ENCODE measurements around the gene RSAD2. TPM values are rescaled to one million over a fixed set of nuclear protein-coding genes. Genes with fewer than 3 reads are reported as not detected.

Gene RSAD2
- 0.07 TPM for polyA plus RNA-seq (2013, experiment 1 of 2)
- 0.10 TPM for polyA plus RNA-seq (2013, experiment 2 of 2)

- H3K4me3 ChIP-seq (ENCODE audit: extremely low read depth, insufficient read depth, low read length, poor library complexity, severe bottlenecking), result no peak within 1 kb of the TSS
- no peak within 1 kb of the TSS for H3K27ac ChIP-seq (ENCODE audit: low read depth, low read length, severe bottlenecking)
- H3K4me1 ChIP-seq (ENCODE audit: control insufficient read depth, insufficient read depth, low read length, poor library complexity, severe bottlenecking), result no peaks in the 10 kb centered on the region
- H3K36me3 ChIP-seq (ENCODE audit: control insufficient read depth, insufficient read depth, low read length), result no peaks in the 10 kb centered on the region
- 87 to 90% methylated on average over 5 to 7 of the region's 10 CpGs for WGBS, 2 experiments (ENCODE audit: insufficient coverage in 2 of 2)
- H3K9me3 ChIP-seq (ENCODE audit: control insufficient read depth, low read length), result peaks cover 17% of the 10 kb centered on the region
Observed at GRCh38 chr2:6877402-6878304, at the start of gene RSAD2. Gene RSAD2, plus strand, starts transcription at chr2:6877777. Its CDS starts 24 bp downstream, at chr2:6877801.

- no CpG with 5 or more reads among the region's 2 CpGs for WGBS, 2 experiments (ENCODE audit: insufficient coverage in 2 of 2)
- Histone ChIP-seq H3K4me1 (ENCODE audit: control insufficient read depth, insufficient read depth, low read length, poor library complexity, severe bottlenecking) (peaks cover 10% of the 10 kb centered on the region), H3K27ac (ENCODE audit: low read depth, low read length, severe bottlenecking) (peak overlapping the region; percentile 70), H3K36me3 (ENCODE audit: control insufficient read depth, insufficient read depth, low read length) (no peaks in the 10 kb centered on the region), H3K4me3 (ENCODE audit: extremely low read depth, insufficient read depth, low read length, poor library complexity, severe bottlenecking) (no peak overlapping the region), H3K9me3 (ENCODE audit: control insufficient read depth, low read length) (peaks cover 14% of the 10 kb centered on the region)
Observed at GRCh38 chr2:6828299-6828584, 49.3 kb upstream of the RSAD2 start.

- H3K9me3 ChIP-seq (ENCODE audit: control insufficient read depth, low read length), result peaks cover 19% of the 10 kb centered on the region
- H3K27ac ChIP-seq (ENCODE audit: low read depth, low read length, severe bottlenecking), result no peak overlapping the region
- no peaks in the 10 kb centered on the region for H3K36me3 ChIP-seq (ENCODE audit: control insufficient read depth, insufficient read depth, low read length)
- H3K4me1 ChIP-seq (ENCODE audit: control insufficient read depth, insufficient read depth, low read length, poor library complexity, severe bottlenecking), result peaks cover 6% of the 10 kb centered on the region
- WGBS, 2 experiments (ENCODE audit: insufficient coverage in 2 of 2), result no CpG with 5 or more reads among the region's 1 CpG
- H3K4me3 ChIP-seq (ENCODE audit: extremely low read depth, insufficient read depth, low read length, poor library complexity, severe bottlenecking), result no peak overlapping the region
Observed at GRCh38 chr2:6831229-6831628, 46.3 kb upstream of the RSAD2 start.

- H3K4me1 ChIP-seq (ENCODE audit: control insufficient read depth, insufficient read depth, low read length, poor library complexity, severe bottlenecking), result no peaks in the 10 kb centered on the region
- H3K27ac ChIP-seq (ENCODE audit: low read depth, low read length, severe bottlenecking), result no peak overlapping the region
- H3K9me3 ChIP-seq (ENCODE audit: control insufficient read depth, low read length), result peaks cover 19% of the 10 kb centered on the region
- H3K4me3 ChIP-seq (ENCODE audit: extremely low read depth, insufficient read depth, low read length, poor library complexity, severe bottlenecking), result no peak overlapping the region
- 100% methylated on average over 1 of the region's 2 CpGs; no CpG with 5 or more reads in 1 of the 2 experiments for WGBS, 2 experiments (ENCODE audit: insufficient coverage in 2 of 2)
- no peaks in the 10 kb centered on the region for H3K36me3 ChIP-seq (ENCODE audit: control insufficient read depth, insufficient read depth, low read length)
Observed at GRCh38 chr2:6832596-6833299, 44.8 kb upstream of the RSAD2 start.

- WGBS, 2 experiments (ENCODE audit: insufficient coverage in 2 of 2), result no CpG with 5 or more reads among the region's 2 CpGs
- Histone ChIP-seq H3K27ac (ENCODE audit: low read depth, low read length, severe bottlenecking) (no peak overlapping the region), H3K36me3 (ENCODE audit: control insufficient read depth, insufficient read depth, low read length) (no peaks in the 10 kb centered on the region), H3K4me1 (ENCODE audit: control insufficient read depth, insufficient read depth, low read length, poor library complexity, severe bottlenecking) (no peaks in the 10 kb centered on the region), H3K4me3 (ENCODE audit: extremely low read depth, insufficient read depth, low read length, poor library complexity, severe bottlenecking) (no peak overlapping the region), H3K9me3 (ENCODE audit: control insufficient read depth, low read length) (peaks cover 19% of the 10 kb centered on the region)
Observed at GRCh38 chr2:6833300-6833604, 44.3 kb upstream of the RSAD2 start.

GRCh38 chr2:6834163-6834562 lies 43.4 kb upstream of the RSAD2 start:
- Histone ChIP-seq H3K27ac (ENCODE audit: low read depth, low read length, severe bottlenecking) (no peak overlapping the region), H3K4me3 (ENCODE audit: extremely low read depth, insufficient read depth, low read length, poor library complexity, severe bottlenecking) (no peak overlapping the region), H3K36me3 (ENCODE audit: control insufficient read depth, insufficient read depth, low read length) (no peaks in the 10 kb centered on the region), H3K4me1 (ENCODE audit: control insufficient read depth, insufficient read depth, low read length, poor library complexity, severe bottlenecking) (no peaks in the 10 kb centered on the region), H3K9me3 (ENCODE audit: control insufficient read depth, low read length) (peaks cover 19% of the 10 kb centered on the region)

- Histone ChIP-seq H3K4me3 (ENCODE audit: extremely low read depth, insufficient read depth, low read length, poor library complexity, severe bottlenecking) (no peak overlapping the region), H3K4me1 (ENCODE audit: control insufficient read depth, insufficient read depth, low read length, poor library complexity, severe bottlenecking) (no peaks in the 10 kb centered on the region), H3K27ac (ENCODE audit: low read depth, low read length, severe bottlenecking) (no peak overlapping the region), H3K9me3 (ENCODE audit: control insufficient read depth, low read length) (peaks cover 19% of the 10 kb centered on the region), H3K36me3 (ENCODE audit: control insufficient read depth, insufficient read depth, low read length) (no peaks in the 10 kb centered on the region)
Observed at GRCh38 chr2:6835467-6835866, 42.1 kb upstream of the RSAD2 start.

GRCh38 chr2:6838673-6839319 lies 38.8 kb upstream of the RSAD2 start:
- Histone ChIP-seq H3K4me3 (ENCODE audit: extremely low read depth, insufficient read depth, low read length, poor library complexity, severe bottlenecking) (no peak overlapping the region), H3K9me3 (ENCODE audit: control insufficient read depth, low read length) (peaks cover 17% of the 10 kb centered on the region), H3K4me1 (ENCODE audit: control insufficient read depth, insufficient read depth, low read length, poor library complexity, severe bottlenecking) (no peaks in the 10 kb centered on the region), H3K27ac (ENCODE audit: low read depth, low read length, severe bottlenecking) (no peak overlapping the region), H3K36me3 (ENCODE audit: control insufficient read depth, insufficient read depth, low read length) (no peaks in the 10 kb centered on the region)
- 93 to 100% methylated on average over 1 to 2 of the region's 4 CpGs for WGBS, 2 experiments (ENCODE audit: insufficient coverage in 2 of 2)

- peaks cover 42% of the 10 kb centered on the region for H3K9me3 ChIP-seq (ENCODE audit: control insufficient read depth, low read length)
- no peak overlapping the region for H3K27ac ChIP-seq (ENCODE audit: low read depth, low read length, severe bottlenecking)
- no peak overlapping the region for H3K4me3 ChIP-seq (ENCODE audit: extremely low read depth, insufficient read depth, low read length, poor library complexity, severe bottlenecking)
- 92 to 93% methylated on average over 2 of the region's 2 CpGs for WGBS, 2 experiments (ENCODE audit: insufficient coverage in 2 of 2)
- H3K36me3 ChIP-seq (ENCODE audit: control insufficient read depth, insufficient read depth, low read length), result no peaks in the 10 kb centered on the region
- no peaks in the 10 kb centered on the region for H3K4me1 ChIP-seq (ENCODE audit: control insufficient read depth, insufficient read depth, low read length, poor library complexity, severe bottlenecking)
Observed at GRCh38 chr2:6841537-6842287, 35.9 kb upstream of the RSAD2 start.

GRCh38 chr2:6845312-6845711 lies 32.3 kb upstream of the RSAD2 start:
- no peak overlapping the region for H3K27ac ChIP-seq (ENCODE audit: low read depth, low read length, severe bottlenecking)
- WGBS, 2 experiments (ENCODE audit: insufficient coverage in 2 of 2), result 60 to 100% methylated on average over 1 of the region's 3 CpGs
- H3K4me3 ChIP-seq (ENCODE audit: extremely low read depth, insufficient read depth, low read length, poor library complexity, severe bottlenecking), result no peak overlapping the region
- no peaks in the 10 kb centered on the region for H3K4me1 ChIP-seq (ENCODE audit: control insufficient read depth, insufficient read depth, low read length, poor library complexity, severe bottlenecking)
- peaks cover 49% of the 10 kb centered on the region for H3K9me3 ChIP-seq (ENCODE audit: control insufficient read depth, low read length)
- H3K36me3 ChIP-seq (ENCODE audit: control insufficient read depth, insufficient read depth, low read length), result no peaks in the 10 kb centered on the region
